Activated T-cell treated with anti-CD3 and anti-CD28 coated beads, Interleukin-2, amount 50 U/mL, for 48 hours (primary cell): ENCODE results near the gene CDC123.
"Not testable (repeated sequence)": the region's sequence is repeated elsewhere in the genome, so short reads cannot be mapped to it uniquely, and the experiment has no call there.

Experiments used
- DNase-seq, 2 experiments: peaks; one replicate each; pipeline ENCODE4 v3.0.0-alpha.2; 2020

The CDC123 gene, protein sequence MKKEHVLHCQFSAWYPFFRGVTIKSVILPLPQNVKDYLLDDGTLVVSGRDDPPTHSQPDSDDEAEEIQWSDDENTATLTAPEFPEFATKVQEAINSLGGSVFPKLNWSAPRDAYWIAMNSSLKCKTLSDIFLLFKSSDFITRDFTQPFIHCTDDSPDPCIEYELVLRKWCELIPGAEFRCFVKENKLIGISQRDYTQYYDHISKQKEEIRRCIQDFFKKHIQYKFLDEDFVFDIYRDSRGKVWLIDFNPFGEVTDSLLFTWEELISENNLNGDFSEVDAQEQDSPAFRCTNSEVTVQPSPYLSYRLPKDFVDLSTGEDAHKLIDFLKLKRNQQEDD

GRCh38 chr10:12195603-12196506, at the start of gene CDC123, which contains the start of gene NUDT5:
CDC123 (plus strand) TSS chr10:12196188; CDS start chr10:12196246, 58 bp downstream.
NUDT5 (minus strand) TSS chr10:12195891; CDS start chr10:12186291, 9,600 bp downstream.
- DNase-seq = peak; percentile 92 to 93

DNA sequence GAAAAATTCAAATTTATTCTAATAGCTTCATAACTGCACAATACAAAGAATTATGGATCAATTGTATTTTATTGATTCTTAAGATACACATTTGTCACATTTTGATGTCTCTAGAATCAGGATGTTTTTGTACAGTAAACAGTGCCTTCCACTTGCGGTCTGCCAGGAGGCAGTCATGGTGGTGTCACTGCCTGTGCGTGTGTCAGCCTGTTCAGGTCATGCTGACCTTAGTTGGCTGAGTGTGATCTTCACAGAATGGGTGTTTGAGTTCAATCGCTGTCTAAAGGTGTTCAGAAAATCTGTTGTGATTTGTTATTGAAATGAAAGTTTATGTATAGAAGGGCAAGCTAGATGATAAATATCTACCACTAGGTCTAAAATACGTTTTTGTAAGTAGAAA, 45.8 kb upstream of the CDC123 start:
- no peak for DNase-seq

- no peak for DNase-seq
Observed at GRCh38 chr10:12154516-12154915, 41.5 kb upstream of the CDC123 start.

GRCh38 chr10:12156367-12157123, 39.4 kb upstream of the CDC123 start:
- no peak for DNase-seq

DNA sequence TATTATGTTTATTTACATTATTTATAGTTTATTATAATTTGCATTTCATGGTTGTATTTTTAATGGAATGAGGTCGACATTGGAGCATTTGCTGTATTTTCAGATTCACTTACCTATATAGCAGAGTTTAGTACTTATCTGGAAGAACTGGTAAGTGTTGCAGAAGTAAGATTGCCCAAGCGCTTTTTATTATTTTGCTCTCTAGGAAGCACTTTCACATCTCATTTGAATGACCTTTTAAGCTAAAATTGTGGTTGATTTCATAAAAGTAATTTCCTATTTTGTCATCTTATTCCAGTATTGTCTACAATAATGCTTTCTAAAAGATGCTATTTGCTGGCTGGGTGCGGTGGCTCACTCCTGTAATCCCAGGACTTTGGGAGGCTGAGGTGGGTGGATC, 37.9 kb upstream of the CDC123 start:
- no peak for DNase-seq

DNA sequence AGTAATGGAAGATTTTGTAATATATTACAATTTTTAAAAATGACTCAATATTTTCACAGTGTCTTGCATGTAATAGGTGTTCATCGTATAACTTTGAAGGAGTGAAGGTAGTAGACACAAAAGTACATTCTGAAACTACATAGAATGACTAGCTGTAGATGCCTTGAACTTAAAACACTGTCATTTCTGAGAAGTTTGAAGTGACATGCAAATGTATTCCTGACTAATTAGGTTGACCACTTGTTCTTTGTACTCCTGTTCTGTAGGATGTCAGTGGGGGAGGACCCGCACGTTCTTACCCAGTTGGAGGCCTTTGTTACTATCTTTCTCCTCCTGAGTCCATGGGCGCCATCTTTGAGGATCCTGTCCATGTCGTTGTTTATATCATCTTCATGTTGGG, 35.3 kb upstream of the CDC123 start:
- DNase-seq = no peak

DNA sequence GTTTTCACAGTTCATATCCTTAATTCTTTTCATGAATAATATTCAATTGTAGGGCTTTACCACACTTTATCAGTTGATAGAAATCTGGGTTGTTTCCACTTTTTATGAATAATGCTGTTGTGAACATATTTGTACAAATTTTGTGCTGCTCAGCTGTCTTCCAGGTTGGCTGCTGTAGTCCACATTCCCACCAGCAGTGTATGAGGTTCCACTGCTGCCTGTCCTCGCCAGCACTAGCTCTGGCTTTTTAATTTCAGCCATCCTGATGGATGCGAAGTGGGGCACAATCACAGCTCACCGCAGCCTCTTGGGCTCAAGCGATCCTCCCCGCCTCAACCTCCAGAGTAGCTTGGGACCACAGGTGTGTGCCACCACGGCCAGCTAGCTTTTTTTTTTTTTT, 33.1 kb upstream of the CDC123 start:
- DNase-seq = no peak

DNA sequence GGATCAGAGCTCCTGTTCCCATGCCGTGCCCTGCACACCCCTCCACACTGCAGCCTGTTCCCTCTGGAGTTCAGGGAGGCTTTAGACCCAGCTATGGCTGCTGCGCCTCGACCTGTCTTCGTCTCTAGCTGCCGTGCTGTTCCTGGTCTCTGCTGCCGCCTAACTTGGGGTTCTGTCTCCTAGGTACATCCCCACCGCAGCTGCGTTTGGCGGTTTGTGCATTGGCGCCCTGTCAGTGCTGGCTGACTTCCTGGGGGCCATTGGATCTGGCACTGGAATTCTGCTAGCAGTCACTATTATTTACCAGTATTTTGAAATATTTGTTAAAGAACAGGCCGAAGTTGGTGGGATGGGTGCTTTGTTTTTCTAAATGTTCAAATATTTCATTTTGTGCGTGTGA, 31.9 kb upstream of the CDC123 start:
- DNase-seq = no peak

- DNase-seq = no peak
Observed at GRCh38 chr10:12165036-12165435, 31.0 kb upstream of the CDC123 start.

- DNase-seq = no peak
Observed at GRCh38 chr10:12165999-12166775, 29.8 kb upstream of the CDC123 start.

DNA sequence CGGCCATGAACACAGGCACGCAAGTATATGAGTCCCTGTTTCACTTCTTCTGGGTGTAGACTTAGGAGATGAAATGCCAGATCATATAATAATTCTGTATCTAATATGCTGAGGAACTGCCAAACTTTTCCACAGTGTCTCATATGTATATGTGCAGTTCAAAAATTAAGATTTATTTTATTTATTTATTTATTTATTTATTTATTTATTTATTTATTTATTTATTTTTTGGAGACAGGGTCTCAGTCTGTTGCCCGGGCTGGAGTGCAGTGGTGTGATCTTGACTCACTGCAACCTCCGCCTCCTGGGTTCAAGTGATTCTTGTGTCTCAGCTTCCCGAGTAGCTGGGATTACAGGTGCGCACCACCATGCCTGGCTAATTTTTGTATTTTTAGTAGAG, 24.5 kb upstream of the CDC123 start:
- not testable (repeated sequence) for DNase-seq

- DNase-seq = peak; percentile 33 to 55
Observed at GRCh38 chr10:12177642-12178041, 18.3 kb upstream of the CDC123 start.

- no peak for DNase-seq
Observed at GRCh38 chr10:12179606-12180170, 16.3 kb upstream of the CDC123 start.

- no peak for DNase-seq
Observed at GRCh38 chr10:12180221-12180974, 15.6 kb upstream of the CDC123 start.

- DNase-seq = peak; percentile 72 to 77
Observed at GRCh38 chr10:12181065-12181775, 14.8 kb upstream of the CDC123 start.

DNA sequence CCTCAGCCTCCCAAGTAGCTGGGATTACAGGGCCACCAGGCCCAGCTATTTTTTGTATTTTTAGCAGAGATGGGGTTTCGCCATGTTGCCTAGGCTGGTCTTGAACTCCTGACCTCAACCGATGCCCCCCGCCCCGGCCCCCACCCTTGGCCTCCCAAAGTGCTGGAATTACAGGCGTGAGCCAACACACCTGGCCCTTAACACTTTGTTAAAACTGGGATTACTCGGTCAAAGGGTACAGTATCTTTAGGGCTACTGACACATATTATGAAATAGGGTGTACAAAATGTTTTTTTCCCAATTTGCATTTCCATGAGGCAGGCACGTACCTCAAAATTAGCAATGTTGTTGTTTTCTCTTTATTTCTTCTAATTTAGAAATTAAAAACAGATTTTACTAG, 11.8 kb upstream of the CDC123 start:
- DNase-seq = no peak

DNA sequence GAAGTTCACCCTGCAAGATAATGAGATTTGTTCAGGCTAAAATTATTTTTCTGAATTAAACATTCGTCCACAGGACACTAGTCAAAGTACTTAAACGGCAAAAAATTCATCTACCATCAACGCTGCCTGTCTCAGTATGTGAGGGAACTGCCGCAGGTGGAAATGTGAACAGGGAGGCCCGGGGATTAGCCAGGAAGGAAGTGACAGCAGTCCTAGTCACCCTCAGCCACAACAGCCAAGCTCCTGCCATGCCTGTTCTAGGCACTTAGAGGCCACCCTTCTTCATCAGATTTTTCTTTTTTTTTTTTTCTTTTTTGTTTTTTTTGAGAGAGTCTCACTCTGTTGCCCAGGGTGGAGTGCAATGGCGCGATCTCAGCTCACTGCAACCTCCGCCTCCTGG, 9.7 kb upstream of the CDC123 start:
- peak in 1 of 2 experiments; percentile 37 for DNase-seq

- no peak for DNase-seq
Observed at GRCh38 chr10:12187321-12187905, 8.6 kb upstream of the CDC123 start.

- DNase-seq = no peak
Observed at GRCh38 chr10:12188656-12189055, 7.3 kb upstream of the CDC123 start.

GRCh38 chr10:12189426-12189825, 6.6 kb upstream of the CDC123 start:
- DNase-seq = no peak
